Stomach (tissue), 9 donors: ENCODE results near the gene ZBTB39. TPM values are rescaled to one million over a fixed set of nuclear protein-coding genes. Genes with fewer than 3 reads are reported as not detected.
A peak's percentile ranks its signal among the peaks of the same experiment; 100 is the strongest.
"Not testable (repeated sequence)": the region's sequence is repeated elsewhere in the genome, so short reads cannot be mapped to it uniquely, and the experiment has no call there.

Source experiments
- DNase-seq, 2 donors: peaks; one replicate each; pipeline versions ENCODE4 v3.0.0 to v3.0.0-alpha.2; 2013 to 2019
- H3K27ac ChIP-seq, 5 donors: fragments of 200-600 bp in 4 of 5; sonication (generic) in 4 of 5; one replicate each; pipeline ENCODE4 v1.5.1; 2013 to 2019; ENCODE audit warnings: mild to moderate bottlenecking in 1 of 5, moderate library complexity in 1 of 5
- H3K27me3 ChIP-seq, 3 donors: fragments of 200-600 bp; sonication (generic); one replicate each; pipeline ENCODE4 v1.5.1; 2017 to 2019; ENCODE audit warnings: mixed run types in 1 of 3
- H3K36me3 ChIP-seq, 4 donors: fragments of 200-600 bp; sonication (generic); 1 replicate in 3 of 4; 2 replicates in 1 of 4; pipeline ENCODE4 v1.5.1; 2016 to 2019
- H3K4me1 ChIP-seq, 4 donors: fragments of 200-600 bp; sonication (generic); one replicate each; pipeline ENCODE4 v1.5.1; 2016 to 2019
- H3K4me3 ChIP-seq, 4 donors: fragments of 200-600 bp; sonication (generic) in 3 of 4; one replicate each; pipeline ENCODE4 v1.5.1; 2016 to 2019; ENCODE audit warnings: mild to moderate bottlenecking in 1 of 4
- H3K9me3 ChIP-seq, 4 donors: fragments of 200-600 bp; sonication (generic); one replicate each; pipeline ENCODE4 v1.5.1; 2016 to 2019
- CTCF ChIP-seq, 7 experiments: fragments of 450-650 bp in 4 of 7; fragments of 200-600 bp in 3 of 7; sonication (generic) in 3 of 7; IDR thresholded peaks; one replicate each; pipeline ENCODE4 v1.5.1; 2016 to 2019; ENCODE audit warnings: antibody characterized with exemption in 7 of 7, control low read depth in 2 of 7, mild to moderate bottlenecking in 1 of 7
- EP300 ChIP-seq: sonication (generic); formaldehyde crosslinking; IDR thresholded peaks from one replicate; pipeline ENCODE4 v1.6.1; 2017; ENCODE audit warnings: antibody characterized with exemption
- POLR2A ChIP-seq, 4 donors: fragments of 450-650 bp; IDR thresholded peaks; one replicate each; pipeline ENCODE4 v1.6.1; 2016; ENCODE audit warnings: antibody characterized with exemption in 4 of 4, control low read depth in 2 of 4, mild to moderate bottlenecking in 1 of 4, moderate library complexity in 1 of 4
- POLR2AphosphoS5 ChIP-seq, 3 donors: sonication (generic); formaldehyde crosslinking; IDR thresholded peaks; one replicate each; pipeline ENCODE4 v1.6.1; 2016; ENCODE audit warnings: antibody characterized with exemption in 3 of 3
- WGBS, 5 donors: extraction: QIAGEN DNeasy Blood & Tissue Kit in 3 of 5; methylation state at CpG; one replicate each; pipeline versions ENCODE4 v1.1.5 to v1.1.7; 2013 to 2018; 5-methylcytosine and 5-hydroxymethylcytosine counted together
- intact Hi-C: fragments of 100-400 bp; cut with DNase I; formaldehyde crosslinking; loops from one replicate; pipeline ENCODE4 v1.15.1; 2023; ENCODE audit warnings: low total_unique reads
- polyA plus RNA-seq, 3 donors: library from polyadenylated mRNA; stranded (reverse); fragments of 200-250 nt; gene quantifications; one replicate each; pipeline ENCODE4 v1.2.3, GENCODE V29; 2013
- total RNA-seq, 5 donors: library from RNA; depleted of rRNA; stranded (reverse); fragments of >200 nt; gene quantifications; one replicate each; pipeline versions ENCODE4 v1.1.0 to v1.2.3, GENCODE V29; 2014 to 2016
- donor health status: healthy with polysubstance abuse.
- donor health status: Bipolar disorder and iron deficiency.
- donor health status: healthy.

The ZBTB39 gene
- total and polyA plus RNA-seq, 8 donors = 1.2 to 7.6 (median 4.0) TPM

- WGBS, 5 donors = 81 to 88% (median 87%) methylated on average over 9 of the region's 9 CpGs
- no peak for DNase-seq
- Histone ChIP-seq H3K27me3 (peaks cover 0 to 14% (median 4%) of the 10 kb centered on the region in 3 donors), H3K9me3 (no peaks in the 10 kb centered on the region), H3K36me3 (no peaks in the 10 kb centered on the region), H3K4me1 (peaks cover 0 to 12% (median 0%) of the 10 kb centered on the region in 4 donors), H3K27ac (no peak overlapping the region), H3K4me3 (no peak overlapping the region)
- intact Hi-C loops = no loop called here
- TF ChIP-seq POLR2AphosphoS5 (IDR thresholded peaks at IDR 0.05) (no peak), EP300 (no peak), POLR2A (IDR thresholded peaks at IDR 0.05) (no peak), CTCF (IDR thresholded peaks at IDR 0.05) (no peak)
Measured at GRCh38 chr12:57019983-57020719, 13.8 kb upstream of the ZBTB39 start.

GRCh38 chr12:57018906-57019305, 12.6 kb upstream of the ZBTB39 start:
- peaks cover 0 to 5% (median 0%) of the 10 kb centered on the region in 4 donors for H3K4me1 ChIP-seq
- 76 to 91% (median 80%) methylated on average over 1 of the region's 1 CpG for WGBS, 5 donors
- intact Hi-C loops = no loop called here
- no peaks in the 10 kb centered on the region for H3K36me3 ChIP-seq
- H3K4me3 ChIP-seq = no peak overlapping the region
- no peaks in the 10 kb centered on the region for H3K9me3 ChIP-seq
- H3K27ac ChIP-seq = no peak overlapping the region
- peaks cover 0 to 26% (median 4%) of the 10 kb centered on the region in 3 donors for H3K27me3 ChIP-seq
- no peak for DNase-seq
- TF ChIP-seq CTCF (IDR thresholded peaks at IDR 0.05) = no peak
- no peak for TF ChIP-seq POLR2AphosphoS5 (IDR thresholded peaks at IDR 0.05)
- TF ChIP-seq EP300 = no peak
- no peak for TF ChIP-seq POLR2A (IDR thresholded peaks at IDR 0.05)

GRCh38 chr12:57018353-57018752, 12.0 kb upstream of the ZBTB39 start:
- H3K4me3 ChIP-seq, H3K27ac ChIP-seq, H3K9me3 ChIP-seq, H3K4me1 ChIP-seq, H3K36me3 ChIP-seq, intact Hi-C loops, DNase-seq: not testable (repeated sequence)
- WGBS, 5 donors = 62 to 73% (median 65%) methylated on average over 5 of the region's 5 CpGs
- peaks cover 0 to 31% (median 4%) of the 10 kb centered on the region in 3 donors for H3K27me3 ChIP-seq

- 26 to 56% (median 33%) methylated on average over 6 of the region's 6 CpGs for WGBS, 5 donors
- peaks cover 0 to 36% (median 4%) of the 10 kb centered on the region in 3 donors for H3K27me3 ChIP-seq
- peak in 1 of 2 donors; percentile 37 for DNase-seq
- no peaks in the 10 kb centered on the region for H3K9me3 ChIP-seq
- no peaks in the 10 kb centered on the region for H3K4me1 ChIP-seq
- TF ChIP-seq CTCF (IDR thresholded peaks at IDR 0.05) (no peak), POLR2A (IDR thresholded peaks at IDR 0.05) (no peak), POLR2AphosphoS5 (IDR thresholded peaks at IDR 0.05) (no peak), EP300 (no peak)
- H3K4me3 ChIP-seq = no peak within 1 kb of the TSS
- no peak within 1 kb of the TSS for H3K27ac ChIP-seq
- no peaks in the 10 kb centered on the region for H3K36me3 ChIP-seq
- intact Hi-C loops = no loop called here
Measured at GRCh38 chr12:57016348-57016747, 10.0 kb upstream of the ZBTB39 start, which contains the start of gene TAC3. Gene TAC3, minus strand, starts transcription at chr12:57016529. Its CDS starts 732 bp downstream, at chr12:57015797.
